ENCODE data around the gene CMTM5. TPM values are rescaled to one million over a fixed set of nuclear protein-coding genes. Genes with fewer than 3 reads are reported as not detected.

Gene CMTM5
- polyA plus RNA-seq, 1 of the 3 experiments (the other 2 are of a cell fraction): 0.13 TPM

GRCh38 chr14:23362200-23362599 lies 14.6 kb upstream of the CMTM5 start:
- H3K9ac ChIP-seq: no peak overlapping the region
- no peaks in the 10 kb centered on the region for H3F3A ChIP-seq (replicated peaks; ENCODE audit: insufficient read depth)
- WGBS (ENCODE audit: low lambda C conversion rate): 85% methylated on average over 3 of the region's 3 CpGs
- no peaks in the 10 kb centered on the region for H3K9me2 ChIP-seq
- no peaks in the 10 kb centered on the region for H3K36me3 ChIP-seq (replicated peaks in 1 of 2; ENCODE audit: control insufficient read depth in 1 of 2, insufficient read depth in 2 of 2, low read length in 1 of 2)
- TF ChIP-seq SMC3 (IDR thresholded peaks at IDR 0.05; ENCODE audit: low read depth, low read length) (peak; percentile 23; the same call in 1 of the 2 replicates), RAD21 (IDR thresholded peaks at IDR 0.05; ENCODE audit: low read length) (peak; percentile 48), YY1 (IDR thresholded peaks at IDR 0.05; ENCODE audit: low read depth) (no peak), CTCF (IDR thresholded peaks at IDR 0.05) (peak; percentile 41), EP300 (IDR thresholded peaks at IDR 0.05; ENCODE audit: borderline replicate concordance in 1 of 2, low read depth in 1 of 2, low read length in 1 of 2) (no peak)
- peaks cover 0 to 15% of the 10 kb centered on the region in 2 experiments; a peak in 2 of 4 replicates for H3K4me1 ChIP-seq (ENCODE audit: control insufficient read depth in 1 of 2, insufficient read depth in 2 of 2, low read depth in 1 of 2, low read length in 1 of 2)
- ChIA-PET CTCF (interaction anchor here (0.7 to 6.4 kb wide), 8 partner anchors 8 to 67 kb away, joined by 3 to 42 read pairs (median 4); partner anchors contain the start of gene SLC22A17), POLR2A (interaction anchor here (0.7 to 1.1 kb wide), 2 partner anchors 10 to 33 kb away, joined by 3 to 8 read pairs; partner anchors contain the start of gene SLC22A17)
- no peak overlapping the region; a peak in 1 of 4 replicates for H3K4me3 ChIP-seq (ENCODE audit: low read depth in 2 of 2, low read length in 1 of 2)
- H3K79me2 ChIP-seq (ENCODE audit: insufficient read depth): peaks cover 6% of the 10 kb centered on the region; the same call in 1 of the 2 replicates
- no peaks in the 10 kb centered on the region for H3K9me3 ChIP-seq
- no peak overlapping the region for H3K27ac ChIP-seq (ENCODE audit: low read depth in 2 of 2, low read length in 1 of 2)
- H4K20me1 ChIP-seq (ENCODE audit: insufficient read depth): no peaks in the 10 kb centered on the region
- H3K27me3 ChIP-seq (ENCODE audit: insufficient read depth): no peaks in the 10 kb centered on the region
- H3K4me2 ChIP-seq: no peak overlapping the region
- DNase-seq: no peak
- H2AFZ ChIP-seq (ENCODE audit: low read depth): no peak overlapping the region

- H3K9me2 ChIP-seq: no peaks in the 10 kb centered on the region
- peak overlapping the region; percentile 66 for H3K9ac ChIP-seq
- H3K4me3 ChIP-seq (ENCODE audit: low read depth in 2 of 2, low read length in 1 of 2): peak overlapping the region; percentile 43 to 57
- WGBS (ENCODE audit: low lambda C conversion rate): 19% methylated on average over 21 of the region's 21 CpGs
- peak overlapping the region in 1 of 2 experiments; percentile 92; a peak in 2 of 4 replicates for H3K27ac ChIP-seq (ENCODE audit: low read depth in 2 of 2, low read length in 1 of 2)
- no peaks in the 10 kb centered on the region for H3K27me3 ChIP-seq (ENCODE audit: insufficient read depth)
- ChIA-PET POLR2A (interaction anchor here (0.9 to 5.6 kb wide), 6 partner anchors 11 to 90 kb away, joined by 3 to 45 read pairs (median 10); partner anchors contain the start of genes PABPN1 and SLC22A17), CTCF (interaction anchor here (0.8 to 3.7 kb wide), 4 partner anchors 11 to 57 kb away, joined by 3 to 13 read pairs (median 6); partner anchors contain the start of genes BCL2L2 and SLC22A17)
- no peaks in the 10 kb centered on the region for H3K36me3 ChIP-seq (replicated peaks in 1 of 2; ENCODE audit: control insufficient read depth in 1 of 2, insufficient read depth in 2 of 2, low read length in 1 of 2)
- TF ChIP-seq GATA2 (CRISPR knock-in tag; IDR thresholded peaks at IDR 0.05) (peak; percentile 19; the same call in 1 of the 2 replicates), USF2 (IDR thresholded peaks at IDR 0.05; ENCODE audit: borderline replicate concordance, low read depth, low read length) (no peak)
- H2AFZ ChIP-seq (ENCODE audit: low read depth): peak overlapping the region; percentile 78; the same call in 1 of the 2 replicates
- H3K9me3 ChIP-seq: no peaks in the 10 kb centered on the region
- H3K79me2 ChIP-seq (ENCODE audit: insufficient read depth): peaks cover 6% of the 10 kb centered on the region; the same call in 1 of the 2 replicates
- no peaks in the 10 kb centered on the region for H3F3A ChIP-seq (replicated peaks; ENCODE audit: insufficient read depth)
- no peaks in the 10 kb centered on the region for H4K20me1 ChIP-seq (ENCODE audit: insufficient read depth)
- H3K4me1 ChIP-seq (ENCODE audit: control insufficient read depth in 1 of 2, insufficient read depth in 2 of 2, low read depth in 1 of 2, low read length in 1 of 2): peaks cover 0 to 16% of the 10 kb centered on the region in 2 experiments; a peak in 2 of 4 replicates
- H3K4me2 ChIP-seq: peak overlapping the region; percentile 68
- peak; percentile 81 for DNase-seq
Observed at GRCh38 chr14:23364164-23365035, 12.4 kb upstream of the CMTM5 start.
